H4 (cell line): ENCODE data around the gene ZNF354C. TPM values are rescaled to one million over a fixed set of nuclear protein-coding genes. Genes with fewer than 3 reads are reported as not detected.
A peak's percentile ranks its signal among the peaks of the same experiment; 100 is the strongest.
"Not testable (repeated sequence)": the region's sequence is repeated elsewhere in the genome, so short reads cannot be mapped to it uniquely, and the experiment has no call there.

ENCODE experiments used
- DNase-seq: peaks from one replicate; pipeline ENCODE4 v3.0.0-alpha.2; 2015; ENCODE audit warnings: low spot score
- total RNA-seq: library from RNA; depleted of rRNA; stranded (reverse); fragments of >200 nt; shearing (Covaris generic); gene quantifications from 2 replicates; pipeline ENCODE4 v1.2.3, GENCODE V29; 2014; rRNA removed

The ZNF354C gene
- total RNA-seq = not detected in 2 replicates

DNA sequence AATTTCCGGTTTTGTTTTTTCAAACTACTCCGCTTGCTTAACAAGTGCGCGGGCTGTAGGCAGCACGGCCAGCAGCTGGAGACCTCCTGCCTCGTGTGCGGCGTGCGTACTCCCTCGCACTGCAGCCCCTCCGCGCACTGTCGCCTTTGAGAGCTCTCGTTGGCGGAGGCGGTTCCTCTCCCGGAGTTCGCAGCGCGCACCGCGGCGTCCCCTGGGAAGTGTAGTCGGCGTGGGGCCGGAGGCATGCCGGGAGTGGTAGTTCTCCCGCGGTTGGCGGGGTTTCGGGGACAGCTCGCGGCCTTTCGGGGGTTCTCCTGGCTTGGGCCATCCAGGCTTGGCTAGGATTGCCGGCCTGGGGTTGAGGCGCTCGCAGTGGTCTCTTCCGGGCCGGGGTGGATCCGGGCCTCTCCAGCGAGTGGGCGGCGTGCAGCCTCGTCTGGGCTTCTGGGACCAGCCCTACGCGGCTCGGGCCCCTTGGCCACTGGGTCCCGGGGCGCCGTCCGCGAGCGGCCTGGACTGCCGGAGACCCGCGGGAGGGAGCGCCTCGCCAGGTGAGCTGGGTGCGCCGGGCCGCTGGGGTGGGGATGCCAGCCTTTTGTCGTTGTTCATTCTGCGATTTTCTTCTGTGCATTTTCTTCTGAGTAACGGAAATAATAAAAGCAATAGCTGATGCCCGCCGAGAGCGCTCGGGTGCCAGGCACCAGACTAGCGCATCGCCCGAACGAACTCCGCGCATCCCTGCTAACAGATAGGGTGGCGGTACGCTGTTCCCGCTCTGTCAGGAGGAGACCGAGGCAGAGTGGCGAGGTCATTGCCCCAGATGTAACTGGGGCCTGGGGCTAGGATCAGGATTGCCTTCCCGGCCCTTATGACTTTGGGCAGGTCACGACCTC is at the start of gene ZNF354C:
Gene ZNF354C, plus strand, starts transcription at position 258 of the 893 bp plus-strand sequence. CDS start 1,696 bp downstream, outside the sequence.
- no peak for DNase-seq

DNA sequence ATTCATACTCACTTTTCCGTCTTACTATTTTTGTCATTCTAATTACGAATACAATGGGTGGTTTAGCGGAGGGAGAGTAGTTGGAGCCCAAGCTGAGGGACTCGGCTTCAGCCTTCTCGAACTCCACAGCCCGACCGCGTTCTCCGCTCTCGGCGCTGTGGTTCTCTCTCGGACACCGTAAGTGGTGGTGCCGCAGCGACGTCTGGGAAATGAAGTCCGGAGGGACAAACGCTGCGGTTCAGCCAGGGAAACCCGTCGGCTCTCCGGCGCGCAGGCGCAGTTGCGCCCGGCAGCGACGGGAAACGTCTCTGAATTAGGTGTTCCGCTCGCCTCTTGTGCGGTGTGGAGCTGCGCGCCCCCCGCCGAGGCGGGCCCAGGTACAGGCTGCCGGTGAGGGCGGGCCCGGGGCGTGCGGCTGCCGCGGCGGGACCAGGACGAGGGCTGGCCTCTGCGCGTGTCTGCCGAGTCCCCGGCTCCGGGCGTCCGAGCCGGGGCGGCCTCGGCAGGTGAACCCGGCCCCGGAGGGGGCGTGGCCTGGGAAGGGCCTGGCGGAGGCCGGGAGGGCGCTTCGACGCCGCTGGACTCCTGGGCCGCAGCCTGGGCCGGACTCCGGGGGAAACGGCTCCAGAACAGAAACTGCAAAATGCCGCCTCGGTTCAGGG is 36.5 kb upstream of the ZNF354C start, which contains the start of gene ZNF879:
Gene ZNF879, plus strand, starts transcription at position 277 of the 662 bp plus-strand sequence. CDS start 1,201 bp downstream, outside the sequence.
- peak; percentile 91 for DNase-seq

DNA sequence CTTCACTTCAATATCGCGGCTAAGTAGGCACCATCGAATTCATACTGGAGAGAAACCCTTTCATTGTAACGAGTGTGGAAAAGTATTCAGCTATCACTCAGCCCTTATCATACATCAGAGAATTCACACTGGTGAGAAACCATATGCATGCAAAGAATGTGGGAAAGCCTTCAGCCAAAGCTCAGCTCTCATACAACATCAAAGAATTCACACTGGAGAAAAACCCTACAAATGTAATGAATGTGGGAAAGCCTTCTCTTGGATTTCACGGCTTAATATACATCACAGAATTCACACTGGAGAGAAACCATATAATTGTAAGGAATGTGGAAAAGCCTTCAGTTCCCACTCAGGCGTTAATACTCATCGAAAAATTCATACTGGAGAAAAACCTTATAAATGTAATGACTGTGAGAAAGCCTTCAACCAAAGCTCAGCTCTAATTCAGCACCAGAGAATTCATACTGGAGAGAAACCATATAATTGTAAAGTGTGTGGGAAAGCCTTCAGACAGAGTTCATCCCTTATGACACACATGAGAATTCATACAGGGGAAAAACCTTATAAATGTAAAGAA is 27.1 kb upstream of the ZNF354C start:
- DNase-seq = no peak

DNA sequence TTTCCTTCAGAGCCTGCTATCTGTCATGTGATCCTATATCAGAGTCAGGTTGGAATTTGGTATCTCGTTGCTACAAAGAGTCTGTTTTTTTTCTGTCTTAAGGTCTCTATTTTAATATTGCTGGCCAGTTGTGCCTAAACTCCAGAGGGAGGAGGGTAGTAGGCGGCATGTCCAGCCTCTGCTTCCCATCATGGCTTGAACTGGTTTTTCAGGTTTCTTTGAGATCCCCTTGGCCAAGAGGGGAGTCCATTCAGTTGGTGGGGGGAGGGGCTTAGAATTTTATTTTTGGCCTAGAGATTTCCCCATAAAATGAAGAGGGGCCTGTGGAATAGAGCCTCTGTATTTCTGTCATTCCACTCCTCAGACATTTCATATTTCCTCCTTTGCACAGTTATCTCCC is 15.4 kb upstream of the ZNF354C start:
- no peak for DNase-seq

DNA sequence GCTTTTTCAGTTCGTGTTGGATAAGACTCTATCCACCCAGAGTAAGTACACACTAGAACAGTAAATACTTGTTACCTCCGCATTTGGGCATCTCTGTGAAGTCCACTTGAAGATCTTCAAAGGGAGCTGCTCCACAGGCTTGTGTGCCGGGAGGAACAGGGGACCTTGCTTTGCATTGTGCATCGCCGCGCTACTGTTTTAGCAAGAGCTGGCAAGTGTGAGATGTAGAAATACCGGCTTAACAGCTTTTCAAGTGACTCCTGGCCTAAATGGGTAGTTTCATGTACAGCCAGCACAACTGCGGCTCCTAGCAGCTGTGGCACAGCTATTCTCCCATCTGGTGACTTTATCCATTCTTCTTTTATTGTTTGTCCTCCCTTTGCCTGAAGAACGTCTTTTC is 8.4 kb upstream of the ZNF354C start:
- DNase-seq = no peak

DNA sequence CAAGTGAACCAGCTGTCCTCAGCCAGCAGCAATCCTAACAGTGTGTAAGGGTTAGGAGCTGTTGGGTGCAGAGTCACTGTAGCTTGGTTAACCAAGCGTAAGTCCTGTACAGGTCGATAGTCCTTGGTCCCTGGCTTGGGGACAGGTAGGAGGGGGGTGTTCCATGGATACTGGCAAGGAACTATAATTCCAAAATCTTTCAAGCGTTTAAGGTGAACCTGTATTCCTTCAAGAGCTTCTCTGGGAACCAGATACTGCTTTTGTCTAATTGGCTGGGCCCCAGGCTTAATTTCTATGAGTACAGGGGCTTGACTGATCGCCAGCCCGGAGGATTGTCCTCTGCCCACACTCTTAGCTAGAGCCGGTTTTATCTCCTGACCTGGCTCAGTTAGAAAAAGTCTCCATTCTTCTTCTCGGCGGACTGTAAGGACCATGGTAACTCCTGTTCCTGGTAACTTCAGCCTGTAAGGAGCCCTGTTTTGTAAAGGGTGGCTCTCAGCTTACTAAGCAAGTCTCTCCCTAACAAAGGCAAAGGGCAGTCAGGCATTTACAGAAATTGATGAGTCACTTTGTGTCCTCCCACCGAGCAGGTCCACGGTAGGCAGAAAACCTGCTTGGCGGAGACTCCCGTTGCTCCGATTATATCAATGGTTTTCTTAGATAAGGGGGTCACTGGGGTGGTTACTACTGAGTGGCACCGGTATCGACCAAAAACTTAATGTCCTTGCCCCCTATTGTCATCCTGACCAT is 6.0 kb upstream of the ZNF354C start:
- DNase-seq = peak; percentile 44

DNA sequence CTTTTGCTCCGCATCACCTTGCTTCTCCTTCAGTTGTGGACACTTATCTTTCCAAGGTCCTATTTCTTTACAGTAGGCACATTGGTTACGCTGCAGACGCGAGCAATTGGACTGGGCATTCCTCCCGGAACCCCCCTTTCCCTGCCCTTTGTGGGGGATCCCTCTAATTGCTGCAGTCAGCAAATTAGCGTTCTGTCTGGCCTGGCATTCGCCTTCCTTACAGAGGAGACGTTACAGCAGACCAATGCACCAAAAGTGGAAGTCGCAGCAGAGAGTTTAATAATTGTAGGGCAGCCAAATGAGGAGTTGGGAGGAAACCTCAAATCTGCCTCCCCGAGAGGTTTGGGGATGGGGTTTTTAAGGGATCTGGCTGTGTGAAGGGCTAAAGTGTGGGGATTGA is 5.3 kb upstream of the ZNF354C start:
- no peak for DNase-seq

DNA sequence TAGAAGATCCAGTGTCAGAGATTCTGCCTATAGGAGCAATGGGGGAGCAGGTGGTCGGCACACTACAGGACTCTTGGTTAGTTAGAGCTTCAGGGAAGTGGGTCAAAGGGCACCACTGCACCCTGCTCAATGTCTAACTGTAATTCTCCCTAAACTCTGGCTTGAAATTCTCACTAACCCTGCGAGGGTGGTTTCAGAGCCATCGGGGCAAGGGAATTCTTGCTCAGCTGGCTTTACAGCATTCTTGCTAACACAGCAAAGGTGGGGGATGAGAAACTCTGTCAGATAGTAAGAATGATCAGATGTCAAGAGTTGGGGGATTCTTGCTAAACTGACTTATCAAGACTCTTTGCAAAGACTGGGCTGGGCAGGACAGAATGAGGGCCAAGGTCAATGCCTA is 4.7 kb upstream of the ZNF354C start:
- no peak for DNase-seq

DNA sequence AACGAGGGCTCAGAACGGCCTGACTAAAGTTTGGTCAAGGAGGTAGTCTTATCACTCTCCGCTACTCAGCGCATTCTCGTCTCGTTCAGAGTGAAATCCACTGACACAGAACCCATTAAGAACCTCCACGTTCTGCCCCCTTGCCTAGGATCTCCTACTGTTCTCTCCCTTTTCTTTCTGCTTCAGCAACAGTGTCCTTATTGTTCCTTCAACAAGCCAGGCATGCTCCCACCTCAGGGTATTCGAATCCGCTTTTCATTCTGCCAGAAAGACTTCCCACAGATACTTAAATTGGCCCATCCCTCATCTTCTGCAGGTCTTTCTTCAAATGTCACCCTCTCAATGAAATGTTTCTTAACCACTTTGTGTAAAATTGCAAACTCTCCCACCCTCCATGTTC is 4.3 kb upstream of the ZNF354C start:
- no peak for DNase-seq

DNA sequence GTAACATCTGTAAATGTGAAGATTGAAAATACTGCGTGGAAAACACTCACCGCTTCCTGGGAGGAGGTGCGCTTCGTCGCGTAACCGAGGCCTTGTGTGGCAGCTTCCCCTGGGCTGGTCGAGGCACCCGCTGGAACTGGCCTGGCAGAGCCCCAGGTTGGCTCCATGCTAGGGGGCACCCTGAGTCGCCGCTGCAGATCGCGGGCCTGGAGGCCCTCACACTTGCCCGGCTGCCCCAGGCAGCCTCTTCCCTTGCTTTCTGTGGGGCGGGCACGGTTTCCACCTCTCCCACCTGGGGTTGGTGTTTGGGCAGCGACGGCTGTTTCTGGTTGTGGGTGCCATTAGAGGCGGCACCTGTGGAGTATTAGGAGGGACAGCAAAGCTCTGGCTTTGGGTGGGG is 852 bp downstream of the ZNF354C start:
- no peak for DNase-seq

DNA sequence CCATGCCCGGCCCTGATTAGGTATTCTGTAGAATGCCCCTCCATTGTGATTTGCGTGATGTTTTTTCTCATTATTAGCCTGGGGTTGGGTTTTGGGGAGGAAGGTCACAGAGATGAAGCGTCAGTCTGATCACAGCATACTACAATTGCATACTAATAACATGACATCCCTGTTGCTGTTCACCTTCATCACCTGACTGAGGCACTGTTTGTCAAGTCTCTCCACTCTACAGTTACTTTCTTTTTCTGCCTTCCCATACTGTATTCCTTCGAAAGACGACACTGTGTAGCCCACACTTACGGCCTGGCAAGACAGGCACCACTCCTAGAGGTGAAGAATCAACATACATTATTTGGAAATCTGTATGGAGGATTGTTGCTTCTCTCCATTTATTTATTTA is 5.5 kb downstream of the ZNF354C start:
- DNase-seq = no peak

DNA sequence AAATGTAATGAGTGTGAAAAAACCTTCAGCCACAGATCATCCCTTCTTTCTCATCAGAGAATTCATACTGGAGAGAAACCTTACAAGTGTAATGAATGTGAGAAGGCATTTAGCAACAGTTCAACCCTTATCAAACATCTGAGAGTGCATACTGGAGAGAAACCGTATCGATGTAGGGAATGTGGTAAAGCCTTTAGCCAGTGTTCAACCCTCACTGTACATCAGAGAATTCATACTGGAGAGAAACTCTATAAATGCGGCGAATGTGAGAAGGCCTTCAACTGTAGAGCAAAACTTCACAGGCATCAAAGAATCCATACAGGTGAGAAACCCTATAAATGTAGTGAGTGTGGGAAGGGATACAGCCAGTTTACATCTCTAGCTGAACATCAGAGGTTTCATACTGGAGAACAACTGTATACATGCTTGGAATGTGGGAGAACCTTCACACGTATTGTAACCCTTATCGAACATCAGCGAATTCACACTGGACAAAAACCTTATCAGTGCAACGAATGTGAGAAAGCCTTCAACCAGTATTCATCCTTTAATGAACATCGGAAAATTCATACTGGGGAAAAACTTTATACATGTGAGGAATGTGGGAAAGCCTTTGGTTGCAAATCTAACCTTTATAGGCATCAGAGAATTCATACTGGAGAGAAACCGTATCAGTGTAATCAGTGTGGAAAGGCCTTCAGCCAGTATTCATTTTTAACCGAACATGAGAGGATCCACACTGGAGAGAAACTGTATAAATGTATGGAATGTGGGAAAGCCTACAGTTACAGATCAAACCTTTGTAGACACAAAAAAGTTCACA is 19.2 kb downstream of the ZNF354C start:
- no peak for DNase-seq

DNA sequence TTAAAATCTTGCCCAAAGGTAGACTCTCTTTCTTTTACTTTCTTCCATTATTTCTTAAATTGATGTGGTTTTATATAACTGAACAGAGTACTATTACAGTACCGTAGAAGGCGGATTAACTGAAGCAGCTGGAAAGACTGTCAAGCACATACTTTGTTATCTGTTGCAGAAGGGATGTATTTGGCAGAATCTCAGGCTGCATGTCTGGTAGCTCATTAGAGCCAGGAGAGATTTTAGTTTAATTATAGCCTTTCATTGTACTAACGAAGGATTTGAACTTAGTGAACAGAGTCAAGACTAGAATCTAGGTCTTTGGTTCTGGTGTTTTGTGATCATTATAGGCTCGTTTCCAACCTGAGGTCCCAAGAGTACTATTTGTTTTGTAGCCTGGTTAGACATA is 20.6 kb downstream of the ZNF354C start:
- DNase-seq = no peak

DNA sequence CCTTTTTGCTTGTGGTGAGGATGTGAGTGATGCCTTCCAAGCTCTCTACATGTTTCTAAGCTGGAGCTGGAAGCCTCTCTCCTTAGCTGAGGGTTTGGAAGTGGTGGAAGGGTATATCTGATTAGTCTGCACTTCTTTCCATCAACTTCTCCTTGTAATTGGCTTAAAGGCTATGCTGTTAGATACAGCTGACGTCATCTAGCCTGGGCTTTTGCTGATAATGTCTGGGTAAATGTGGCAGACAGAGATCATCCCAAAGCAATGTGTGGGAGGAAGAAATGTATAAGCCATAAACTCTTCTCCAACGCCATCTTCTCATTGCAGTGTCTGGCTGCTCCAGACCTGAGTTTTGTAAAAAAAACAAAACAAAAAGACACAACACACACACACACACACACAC is 29.3 kb downstream of the ZNF354C start:
- no peak for DNase-seq

DNA sequence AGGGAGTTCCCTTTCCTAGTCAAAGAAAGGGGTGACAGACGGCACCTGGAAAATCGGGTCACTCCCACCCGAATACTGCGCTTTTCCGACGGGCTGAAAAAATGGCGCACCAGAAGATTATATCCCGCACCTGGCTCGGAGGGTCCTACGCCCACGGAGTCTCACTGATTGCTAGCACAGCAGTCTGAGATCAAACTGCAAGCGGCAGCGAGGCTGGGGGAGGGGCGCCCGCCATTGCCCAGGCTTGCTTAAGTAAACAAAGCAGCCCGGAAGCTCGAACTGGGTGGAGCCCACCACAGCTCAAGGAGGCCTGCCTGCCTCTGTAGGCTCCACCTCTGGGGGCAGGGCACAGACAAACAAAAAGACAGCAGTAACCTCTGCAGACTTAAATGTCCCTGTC is 41.1 kb downstream of the ZNF354C start:
- DNase-seq = not testable (repeated sequence)

DNA sequence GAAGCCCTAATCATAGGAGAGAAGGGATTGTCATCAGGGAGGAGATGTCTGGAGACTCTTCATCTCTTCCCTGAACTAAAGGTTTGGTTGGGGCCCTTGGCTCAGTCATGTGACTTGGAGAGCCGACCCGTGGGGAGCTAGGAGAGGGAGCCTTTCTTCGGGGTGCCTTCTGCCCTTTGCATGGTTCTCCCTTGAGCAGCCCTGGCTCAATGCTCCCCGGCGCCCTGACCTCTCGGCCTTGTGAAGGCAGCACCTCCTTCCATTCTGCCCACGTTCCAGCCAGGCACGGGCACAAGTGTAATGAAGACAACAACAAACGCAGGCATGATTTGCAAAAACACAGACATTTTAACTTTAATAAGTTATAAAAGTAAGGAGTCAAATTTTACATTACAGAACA is 50.4 kb downstream of the ZNF354C start:
- DNase-seq = peak; percentile 2

DNA sequence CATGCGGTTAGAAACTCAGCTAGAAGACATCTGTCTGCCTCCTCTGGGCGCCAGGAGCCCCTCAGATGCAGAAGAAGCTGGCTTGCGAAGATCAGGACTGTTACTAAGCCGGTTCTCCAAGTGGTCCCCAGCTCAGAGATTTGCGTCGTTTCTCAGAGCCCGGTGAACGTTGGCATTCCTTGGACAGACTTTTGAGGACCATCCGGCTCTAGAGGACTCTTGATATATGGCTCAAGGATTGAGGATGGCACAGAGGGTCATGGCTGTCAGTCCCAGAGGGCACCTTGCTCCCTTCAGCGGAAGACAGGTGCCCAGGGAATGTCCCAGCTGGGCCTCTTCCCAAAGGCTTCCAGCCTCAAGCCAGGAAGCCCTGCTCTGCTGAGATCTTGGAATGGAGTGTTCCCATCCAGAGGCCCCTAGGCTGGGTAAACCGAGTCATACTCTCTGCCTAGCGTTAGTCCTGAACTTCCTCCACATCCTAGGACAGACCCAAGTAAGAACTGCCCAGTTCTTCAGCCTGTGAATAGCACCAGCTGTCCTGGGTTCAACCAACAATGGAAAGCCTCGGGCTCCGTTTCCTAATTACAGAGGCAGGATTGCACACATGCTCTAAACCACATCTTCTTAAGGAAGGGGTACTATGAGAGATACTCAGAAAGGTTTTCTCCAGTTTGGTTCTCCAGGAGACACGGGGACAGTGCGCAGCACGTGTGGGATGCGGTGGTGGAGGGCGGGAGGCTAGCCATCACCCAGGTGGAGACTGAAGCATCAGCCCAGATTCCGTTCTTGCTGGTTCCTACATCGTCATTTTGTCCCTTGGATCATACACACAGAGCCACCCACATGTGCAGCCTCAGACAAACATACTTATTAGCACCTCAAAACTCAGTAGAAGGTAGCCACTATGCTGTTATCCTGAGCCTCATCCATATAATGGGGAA is 51.4 kb downstream of the ZNF354C start:
- DNase-seq = no peak

DNA sequence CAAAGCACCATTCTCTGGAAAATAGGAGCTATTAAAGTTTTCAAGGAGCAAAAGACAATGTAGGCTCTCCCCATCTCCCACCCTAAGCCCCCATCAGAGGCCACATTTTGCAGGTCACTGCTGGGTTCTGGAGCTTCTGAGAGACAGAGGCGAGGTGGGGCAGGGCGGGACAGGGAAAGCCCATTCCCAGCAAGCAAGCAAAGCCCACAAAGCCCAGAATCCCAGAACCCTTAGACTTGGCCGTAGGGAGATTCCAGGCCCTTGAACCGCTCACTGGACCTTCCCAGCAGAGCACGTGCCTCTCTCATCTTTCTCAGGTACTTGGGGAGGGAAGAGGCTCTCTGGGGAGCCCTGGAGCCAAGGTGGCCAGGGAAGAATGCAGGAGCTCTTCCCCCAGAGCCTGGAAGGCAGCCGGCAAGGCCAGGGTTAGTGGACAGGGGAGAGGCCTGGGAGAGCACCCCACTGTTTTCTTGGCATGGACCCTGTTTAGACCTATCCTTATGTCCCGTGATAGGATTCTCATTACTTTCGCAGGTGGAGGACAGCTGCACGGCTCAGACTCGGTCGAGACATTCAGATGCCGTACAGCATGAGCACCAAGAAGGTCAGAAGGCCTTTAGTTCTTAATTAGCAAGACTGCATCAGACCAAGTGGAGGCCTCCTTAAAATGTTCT is 52.4 kb downstream of the ZNF354C start:
- DNase-seq = no peak

DNA sequence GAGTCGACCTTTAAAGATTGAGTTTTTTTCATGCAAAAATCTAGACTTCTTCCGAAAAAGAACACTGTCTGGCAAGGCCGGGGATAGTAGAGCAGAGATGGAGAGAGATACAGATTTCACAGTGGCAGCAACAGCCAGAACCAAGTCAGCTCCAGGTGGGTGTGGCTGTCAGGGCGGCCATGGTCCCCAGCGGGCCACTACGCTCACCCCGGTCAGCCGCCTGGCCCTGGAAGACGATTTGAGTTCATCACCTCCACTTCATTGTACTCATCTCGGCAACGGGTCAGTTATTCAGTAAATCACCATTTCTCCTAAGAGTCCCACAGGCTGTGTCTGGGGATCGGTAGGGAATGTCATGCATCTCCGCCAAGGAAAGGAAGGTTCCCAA is 53.0 kb downstream of the ZNF354C start:
- no peak for DNase-seq
